GM12865 (cell line): ENCODE results near the gene ACSBG1.

Experiments used
- DNase-seq: peaks from one replicate; pipeline ENCODE4 v3.0.0; 2010; ENCODE audit warnings: low read depth
- H3K4me3 ChIP-seq: 2 replicates; pipeline ENCODE4 v1.5.1; 2011; ENCODE audit warnings: mild to moderate bottlenecking, low read depth, low read length, control low read depth
- TF ChIP-seq, protein P1 (sequence below): IDR thresholded peaks from 2 replicates; pipeline ENCODE4 v1.5.1; 2011; ENCODE audit warnings: low read length, control low read depth, low read depth, inconsistent platforms; ENCODE audit not compliant: insufficient read depth; ENCODE audit errors: missing control alignments

Gene ACSBG1

DNA sequence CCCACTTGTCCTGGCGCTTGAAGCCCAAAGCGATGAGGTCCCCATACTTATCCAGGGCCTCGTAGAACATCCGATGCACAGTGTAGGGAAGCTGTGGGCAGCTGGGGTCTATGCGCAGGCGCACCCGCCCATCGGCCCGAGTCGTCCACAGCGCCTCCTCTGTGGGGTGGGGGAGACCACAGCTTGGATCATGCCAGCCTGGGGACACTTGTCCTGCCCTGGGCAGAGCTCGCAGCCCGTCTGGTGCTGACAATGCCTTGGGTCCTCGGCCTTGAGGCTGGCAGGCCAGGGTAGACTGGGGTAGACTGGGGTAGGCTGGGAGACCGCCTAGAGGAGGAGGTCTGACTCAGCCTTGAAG lies 39.8 kb downstream of the ACSBG1 start:
- no peak overlapping the region for H3K4me3 ChIP-seq
- TF ChIP-seq, protein P1, sequence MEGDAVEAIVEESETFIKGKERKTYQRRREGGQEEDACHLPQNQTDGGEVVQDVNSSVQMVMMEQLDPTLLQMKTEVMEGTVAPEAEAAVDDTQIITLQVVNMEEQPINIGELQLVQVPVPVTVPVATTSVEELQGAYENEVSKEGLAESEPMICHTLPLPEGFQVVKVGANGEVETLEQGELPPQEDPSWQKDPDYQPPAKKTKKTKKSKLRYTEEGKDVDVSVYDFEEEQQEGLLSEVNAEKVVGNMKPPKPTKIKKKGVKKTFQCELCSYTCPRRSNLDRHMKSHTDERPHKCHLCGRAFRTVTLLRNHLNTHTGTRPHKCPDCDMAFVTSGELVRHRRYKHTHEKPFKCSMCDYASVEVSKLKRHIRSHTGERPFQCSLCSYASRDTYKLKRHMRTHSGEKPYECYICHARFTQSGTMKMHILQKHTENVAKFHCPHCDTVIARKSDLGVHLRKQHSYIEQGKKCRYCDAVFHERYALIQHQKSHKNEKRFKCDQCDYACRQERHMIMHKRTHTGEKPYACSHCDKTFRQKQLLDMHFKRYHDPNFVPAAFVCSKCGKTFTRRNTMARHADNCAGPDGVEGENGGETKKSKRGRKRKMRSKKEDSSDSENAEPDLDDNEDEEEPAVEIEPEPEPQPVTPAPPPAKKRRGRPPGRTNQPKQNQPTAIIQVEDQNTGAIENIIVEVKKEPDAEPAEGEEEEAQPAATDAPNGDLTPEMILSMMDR, result no peak
- no peak for DNase-seq

DNA sequence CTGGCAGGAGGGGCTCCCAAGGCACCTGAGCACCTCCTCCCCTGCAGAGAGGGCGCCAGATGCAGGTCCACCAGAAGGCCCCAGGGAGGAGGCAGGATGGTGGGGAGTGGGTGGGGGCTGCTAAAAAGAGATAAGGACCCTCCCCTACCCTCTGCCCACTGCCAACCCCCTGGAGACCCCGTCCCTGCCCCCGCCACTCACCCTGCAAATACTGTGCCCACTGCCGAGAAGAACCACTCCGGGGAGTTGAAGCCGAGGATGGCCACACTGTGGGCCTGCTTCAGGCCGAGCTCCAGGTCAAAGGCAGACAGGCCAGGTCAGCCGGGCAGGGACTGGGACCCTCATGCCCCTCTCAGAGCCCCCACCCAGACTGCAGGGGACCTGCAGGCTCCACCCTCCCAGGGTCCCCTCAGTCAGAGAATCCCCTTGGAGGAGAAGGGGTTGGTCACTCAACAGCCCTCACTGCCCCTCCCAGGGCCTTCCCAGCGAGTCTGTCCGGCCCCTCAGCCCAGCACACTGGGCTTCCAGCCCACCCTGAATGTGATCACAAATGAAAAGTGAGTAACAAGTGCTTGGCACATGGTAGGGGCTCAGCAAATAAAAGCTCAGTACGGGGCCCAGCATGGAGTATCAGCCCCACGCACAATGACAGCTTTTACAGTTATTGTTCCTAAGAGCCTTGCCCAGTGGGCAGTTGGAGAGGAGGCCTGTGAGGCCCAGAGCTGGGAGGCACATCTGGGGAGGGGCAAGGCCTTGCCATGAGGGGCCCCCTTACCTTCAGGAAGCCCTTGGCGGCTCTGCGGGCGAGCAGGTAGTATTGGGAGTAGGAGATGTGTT lies 40.4 kb downstream of the ACSBG1 start:
- H3K4me3 ChIP-seq, result no peak overlapping the region
- TF ChIP-seq, protein P1, result no peak
- no peak for DNase-seq

DNA sequence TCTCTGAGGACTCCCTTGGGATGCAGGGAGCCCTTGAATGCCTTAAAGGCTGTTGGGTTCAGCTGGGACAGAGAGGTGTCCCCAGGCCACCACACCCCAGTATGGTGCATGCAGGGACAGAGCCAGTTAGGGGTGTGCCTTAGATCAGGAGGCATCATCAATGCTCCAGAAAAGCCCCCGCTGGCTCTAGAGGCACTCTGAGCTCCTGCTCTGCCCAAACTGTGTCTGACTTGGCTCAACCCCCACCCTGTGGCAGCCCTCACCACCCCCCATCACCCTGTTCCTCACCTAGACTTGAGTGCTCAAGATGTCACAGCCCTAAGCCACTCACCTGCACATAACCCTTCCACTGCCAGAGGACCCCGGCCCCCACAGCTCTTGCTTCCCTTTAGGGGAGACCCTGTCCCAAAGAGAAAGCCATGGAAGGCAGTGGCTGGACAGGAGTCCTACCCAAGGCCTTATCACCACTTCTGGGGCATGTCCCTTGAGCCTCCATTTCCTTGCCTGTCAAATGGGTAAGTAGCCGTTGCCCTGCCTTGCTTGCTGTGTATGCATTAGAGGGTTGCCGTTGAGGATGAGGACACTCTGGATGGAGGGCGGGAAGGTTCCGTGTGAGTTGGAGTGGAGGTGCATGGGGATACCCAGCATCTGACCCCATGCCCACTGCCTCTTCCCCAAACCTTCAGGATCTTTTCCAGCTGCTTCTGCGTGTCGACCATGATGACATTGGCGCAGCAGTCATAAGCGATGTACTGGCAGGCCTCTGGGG lies 41.4 kb downstream of the ACSBG1 start:
- TF ChIP-seq, protein P1, result no peak

DNA sequence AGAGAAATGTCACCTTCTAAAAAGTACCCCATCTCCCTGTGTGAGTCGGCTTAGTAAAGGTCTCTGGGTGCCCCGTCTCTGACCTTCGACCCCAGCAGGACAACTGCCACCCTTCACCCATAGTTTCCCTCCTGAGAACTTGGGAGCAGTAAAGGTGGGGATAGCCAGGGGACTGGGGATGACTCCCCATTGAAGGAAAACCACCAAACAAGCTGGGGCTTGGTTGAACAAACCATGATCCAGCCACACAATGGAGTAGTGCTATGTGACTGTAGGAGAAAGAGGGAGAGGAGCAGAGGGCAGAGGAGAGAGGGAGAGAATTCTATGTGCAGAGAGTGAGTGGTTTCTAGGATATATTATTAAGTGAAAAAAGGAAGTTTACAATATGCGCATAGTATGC lies 51.5 kb downstream of the ACSBG1 start:
- no peak overlapping the region for H3K4me3 ChIP-seq
- DNase-seq, result no peak
- TF ChIP-seq, protein P1, result no peak

More for the DNA sequence above, 41.4 kb downstream of the ACSBG1 start:
- no peak overlapping the region for H3K4me3 ChIP-seq
- no peak for DNase-seq

DNA sequence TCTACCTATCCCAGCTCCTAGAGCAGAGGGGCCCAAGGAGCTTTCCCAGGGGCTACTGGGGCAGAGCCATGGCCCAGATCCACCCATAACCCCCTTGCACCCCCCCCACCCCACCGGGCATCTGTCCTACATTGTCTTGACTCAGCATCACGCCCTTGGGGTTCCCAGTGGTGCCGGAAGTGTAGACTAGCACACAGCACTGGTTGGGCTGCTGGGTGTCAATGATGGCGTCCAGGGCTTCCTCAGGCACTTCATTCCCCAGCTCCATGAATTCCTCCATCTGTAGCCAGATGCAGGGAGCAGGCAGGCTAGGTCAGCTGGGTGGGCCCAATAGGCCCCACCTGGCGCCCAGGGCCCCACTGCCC lies 52.0 kb downstream of the ACSBG1 start:
- H3K4me3 ChIP-seq, result no peak overlapping the region
- TF ChIP-seq, protein P1, result no peak
- no peak for DNase-seq

DNA sequence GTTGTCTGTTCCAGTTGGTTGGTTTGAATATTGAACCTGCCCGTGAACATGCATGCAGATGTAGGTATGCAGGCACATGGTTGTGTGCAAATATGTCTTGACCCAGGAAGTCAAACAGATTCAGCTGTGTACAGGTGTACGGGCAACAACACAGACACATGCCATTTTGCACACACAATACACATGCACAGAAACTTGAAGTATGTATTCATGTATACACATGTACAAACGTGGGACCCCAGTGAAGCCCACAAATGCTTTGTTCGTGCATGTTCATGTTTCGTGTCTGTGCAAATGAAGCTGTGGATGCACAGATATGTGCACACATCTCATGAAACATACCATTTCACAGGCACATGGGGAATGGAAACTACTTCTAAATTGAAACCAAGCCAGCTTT lies 54.5 kb downstream of the ACSBG1 start:
- TF ChIP-seq, protein P1, result no peak
- DNase-seq, result no peak

More for the DNA sequence above, 54.5 kb downstream of the ACSBG1 start:
- no peak overlapping the region for H3K4me3 ChIP-seq
